OCI-LY1 (cell line): Measurements from ENCODE around the gene PDZK1IP1.
"Not testable (repeated sequence)": the region's sequence is repeated elsewhere in the genome, so short reads cannot be mapped to it uniquely, and the experiment has no call there.

Experiments
- H2AFZ ChIP-seq: fragments of 200-600 bp; sonication (generic), shearing (Covaris generic); 2 replicates; pipeline ENCODE4 v1.6.0; 2014; ENCODE audit warnings: antibody characterized with exemption, mild to moderate bottlenecking, low read length
- H3F3A ChIP-seq: fragments of 200-600 bp; sonication (generic), shearing (Covaris generic); 2 replicates; pipeline ENCODE4 v1.6.0; 2014; ENCODE audit warnings: mild to moderate bottlenecking, antibody characterized with exemption, low read length, moderate library complexity; ENCODE audit not compliant: insufficient read depth
- H3K27ac ChIP-seq: fragments of 200-600 bp; sonication (generic); 2 replicates; pipeline ENCODE4 v1.5.1; 2014; ENCODE audit warnings: low read length, mixed run types, mild to moderate bottlenecking, low read depth; ENCODE audit not compliant: poor library complexity, severe bottlenecking
- H3K27me3 ChIP-seq: fragments of 200-600 bp; sonication (generic); 2 replicates; pipeline ENCODE4 v1.6.0; 2014; ENCODE audit warnings: antibody characterized with exemption, mild to moderate bottlenecking, low read length, moderate library complexity; ENCODE audit not compliant: insufficient read depth
- H3K36me3 ChIP-seq: fragments of 200-600 bp; sonication (generic); 2 replicates; pipeline ENCODE4 v1.6.1; 2014; ENCODE audit warnings: mild to moderate bottlenecking, antibody characterized with exemption, low read length, moderate library complexity, mixed read lengths; ENCODE audit not compliant: insufficient read depth
- H3K4me1 ChIP-seq: fragments of 200-600 bp; sonication (generic); 2 replicates; pipeline ENCODE4 v1.5.1; 2014; ENCODE audit warnings: mild to moderate bottlenecking, low read length, moderate library complexity; ENCODE audit not compliant: insufficient read depth, severe bottlenecking
- H3K4me2 ChIP-seq: fragments of 200-600 bp; sonication (generic), shearing (Covaris generic); 2 replicates; pipeline ENCODE4 v1.6.1; 2014; ENCODE audit warnings: low read length
- H3K4me3 ChIP-seq: fragments of 200-600 bp; sonication (generic); 2 replicates; pipeline ENCODE4 v1.5.1; 2014; ENCODE audit warnings: low read length, low read depth, mild to moderate bottlenecking, mixed read lengths; ENCODE audit not compliant: poor library complexity, severe bottlenecking
- H3K79me2 ChIP-seq: fragments of 200-600 bp; shearing (Covaris generic); 2 replicates; pipeline ENCODE4 v1.6.1; 2016; ENCODE audit warnings: mixed run types, low read length, mixed read lengths; ENCODE audit not compliant: insufficient read depth
- H3K9ac ChIP-seq: fragments of 200-600 bp; sonication (generic), shearing (Covaris generic); 2 replicates; pipeline ENCODE4 v1.6.1; 2014; ENCODE audit warnings: mild to moderate bottlenecking, low read length, mixed read lengths
- H3K9me2 ChIP-seq: fragments of 200-600 bp; sonication (generic), shearing (Covaris generic); 2 replicates; pipeline ENCODE4 v1.6.1; 2014; ENCODE audit warnings: low read depth, mild to moderate bottlenecking, low read length, mixed read lengths
- H3K9me3 ChIP-seq: fragments of 200-600 bp; shearing (Covaris generic); 2 replicates; pipeline ENCODE4 v1.6.1; 2014; ENCODE audit warnings: low read length, mixed read lengths
- H4K20me1 ChIP-seq: fragments of 200-600 bp; sonication (generic), shearing (Covaris generic); 2 replicates; pipeline ENCODE4 v1.6.0; 2016; ENCODE audit warnings: mild to moderate bottlenecking, low read length; ENCODE audit not compliant: insufficient read depth
- EZH2 ChIP-seq: fragments of 200-600 bp; sonication (generic), shearing (Covaris generic); IDR thresholded peaks from 2 replicates; pipeline ENCODE4 v1.8.0; 2017; ENCODE audit warnings: borderline replicate concordance, mixed run types, mild to moderate bottlenecking, antibody characterized with exemption, low read length, moderate library complexity, mixed read lengths
- TF ChIP-seq, protein P1 (sequence below): fragments of 200-600 bp; sonication (generic), shearing (Covaris generic); IDR thresholded peaks from 2 replicates; pipeline ENCODE4 v1.5.1; 2017; ENCODE audit warnings: mild to moderate bottlenecking, antibody characterized with exemption, low read length, moderate library complexity, mixed read lengths

Gene PDZK1IP1

DNA sequence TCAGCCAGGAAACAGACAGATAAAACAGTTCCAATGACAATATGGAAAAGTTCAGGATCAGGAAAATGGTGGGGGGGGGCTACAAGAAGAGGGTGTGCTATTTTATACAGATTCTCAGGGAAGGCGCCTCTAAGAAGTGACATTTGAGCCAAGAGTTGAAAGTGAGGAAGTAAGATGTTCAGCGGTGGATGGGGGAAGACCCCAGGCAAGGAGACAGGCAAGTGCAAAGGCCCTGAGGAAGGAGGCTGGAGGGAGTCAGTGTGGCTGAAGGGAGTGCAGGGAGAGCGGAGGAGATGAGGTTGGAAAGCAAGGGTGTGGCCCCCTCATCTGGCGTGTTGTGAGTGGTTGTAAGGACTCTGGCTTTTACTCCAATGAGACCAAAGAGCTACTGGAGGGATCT lies 8.4 kb upstream of the PDZK1IP1 start:
- TF ChIP-seq, protein P1, sequence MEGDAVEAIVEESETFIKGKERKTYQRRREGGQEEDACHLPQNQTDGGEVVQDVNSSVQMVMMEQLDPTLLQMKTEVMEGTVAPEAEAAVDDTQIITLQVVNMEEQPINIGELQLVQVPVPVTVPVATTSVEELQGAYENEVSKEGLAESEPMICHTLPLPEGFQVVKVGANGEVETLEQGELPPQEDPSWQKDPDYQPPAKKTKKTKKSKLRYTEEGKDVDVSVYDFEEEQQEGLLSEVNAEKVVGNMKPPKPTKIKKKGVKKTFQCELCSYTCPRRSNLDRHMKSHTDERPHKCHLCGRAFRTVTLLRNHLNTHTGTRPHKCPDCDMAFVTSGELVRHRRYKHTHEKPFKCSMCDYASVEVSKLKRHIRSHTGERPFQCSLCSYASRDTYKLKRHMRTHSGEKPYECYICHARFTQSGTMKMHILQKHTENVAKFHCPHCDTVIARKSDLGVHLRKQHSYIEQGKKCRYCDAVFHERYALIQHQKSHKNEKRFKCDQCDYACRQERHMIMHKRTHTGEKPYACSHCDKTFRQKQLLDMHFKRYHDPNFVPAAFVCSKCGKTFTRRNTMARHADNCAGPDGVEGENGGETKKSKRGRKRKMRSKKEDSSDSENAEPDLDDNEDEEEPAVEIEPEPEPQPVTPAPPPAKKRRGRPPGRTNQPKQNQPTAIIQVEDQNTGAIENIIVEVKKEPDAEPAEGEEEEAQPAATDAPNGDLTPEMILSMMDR = no peak
- no peak for TF ChIP-seq EZH2
- H3K27me3 ChIP-seq = no peaks in the 10 kb centered on the region; the same call in 1 of the 2 replicates
- no peaks in the 10 kb centered on the region for H3F3A ChIP-seq

DNA sequence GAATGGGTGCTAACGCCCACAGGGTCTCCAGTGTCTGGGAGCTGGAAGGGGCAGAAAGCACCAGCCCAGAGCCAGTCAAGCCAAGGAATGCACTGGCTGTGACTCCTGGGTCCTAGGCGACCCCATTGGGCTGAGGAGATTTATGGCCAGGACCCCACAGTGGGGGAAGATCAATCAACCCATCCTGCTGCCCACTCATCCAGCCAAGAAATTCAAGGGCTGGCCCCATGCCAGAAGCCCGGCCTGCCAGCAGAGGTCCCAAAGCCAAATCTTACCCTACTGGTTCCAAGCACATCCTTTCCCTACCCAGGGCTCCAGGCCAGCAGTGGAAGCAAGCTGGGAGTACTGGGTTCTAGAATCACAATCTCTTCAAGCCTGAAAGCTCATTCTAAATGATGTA lies 6.8 kb upstream of the PDZK1IP1 start:
- no peaks in the 10 kb centered on the region for H3K79me2 ChIP-seq

More for the DNA sequence above, 8.4 kb upstream of the PDZK1IP1 start:
- Histone ChIP-seq H3K9me3 (0 out of 2 replicates have a peak, but pooled peaks cover 5% of the 10 kb centered on the region), H2AFZ (no peak overlapping the region), H3K79me2 (no peaks in the 10 kb centered on the region), H3K36me3 (no peaks in the 10 kb centered on the region), H3K4me2 (no peak overlapping the region), H3K9ac (no peak overlapping the region), H4K20me1 (no peaks in the 10 kb centered on the region), H3K9me2 (no peaks in the 10 kb centered on the region), H3K4me3 (no peak overlapping the region), H3K4me1 (no peaks in the 10 kb centered on the region), H3K27ac (no peak overlapping the region)

DNA sequence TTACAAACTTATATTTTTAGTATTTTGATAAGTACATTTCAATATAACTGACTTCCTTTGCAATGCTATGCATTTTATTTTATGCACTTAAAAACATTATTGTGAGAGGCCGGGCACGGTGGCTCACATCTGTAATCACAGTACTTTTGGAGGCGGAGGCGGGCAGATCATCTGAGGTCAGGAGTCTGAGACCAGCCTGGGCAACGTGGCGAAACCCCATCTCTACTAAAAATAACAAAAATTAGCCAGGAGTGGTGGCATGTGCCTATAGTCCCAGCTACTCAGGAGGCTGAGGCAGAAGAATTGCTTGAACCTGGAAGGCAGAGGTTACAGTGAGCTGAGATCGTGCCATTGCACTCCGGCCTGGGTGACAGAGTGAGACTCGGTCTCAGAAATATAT lies 6.1 kb upstream of the PDZK1IP1 start:
- H3F3A ChIP-seq, H3K4me1 ChIP-seq, H3K9ac ChIP-seq, H3K27ac ChIP-seq, H3K79me2 ChIP-seq, H2AFZ ChIP-seq, H3K4me3 ChIP-seq, H3K4me2 ChIP-seq, H3K36me3 ChIP-seq, H3K27me3 ChIP-seq, H4K20me1 ChIP-seq, H3K9me3 ChIP-seq, H3K9me2 ChIP-seq: not testable (repeated sequence)

More for the DNA sequence above, 6.8 kb upstream of the PDZK1IP1 start:
- H4K20me1 ChIP-seq = no peaks in the 10 kb centered on the region
- no peaks in the 10 kb centered on the region for H3K4me1 ChIP-seq
- H3K27me3 ChIP-seq = no peaks in the 10 kb centered on the region; the same call in 1 of the 2 replicates
- H3K9me3 ChIP-seq = no peaks in the 10 kb centered on the region
- TF ChIP-seq, protein P1 = no peak
- no peak for TF ChIP-seq EZH2
- H3K4me3 ChIP-seq = no peak overlapping the region
- no peak overlapping the region for H2AFZ ChIP-seq
- no peak overlapping the region for H3K27ac ChIP-seq
- no peak overlapping the region for H3K4me2 ChIP-seq
- H3K36me3 ChIP-seq = no peaks in the 10 kb centered on the region
- no peaks in the 10 kb centered on the region for H3F3A ChIP-seq
- H3K9ac ChIP-seq = no peak overlapping the region
- H3K9me2 ChIP-seq = no peaks in the 10 kb centered on the region

- Histone ChIP-seq H3K4me2 (no peak overlapping the region), H3K27me3 (no peaks in the 10 kb centered on the region; the same call in 1 of the 2 replicates), H3K4me3 (no peak overlapping the region), H2AFZ (no peak overlapping the region), H3K36me3 (no peaks in the 10 kb centered on the region), H3K9me3 (no peaks in the 10 kb centered on the region), H3F3A (no peaks in the 10 kb centered on the region), H4K20me1 (no peaks in the 10 kb centered on the region), H3K9ac (no peak overlapping the region), H3K4me1 (no peaks in the 10 kb centered on the region), H3K79me2 (no peaks in the 10 kb centered on the region), H3K9me2 (no peaks in the 10 kb centered on the region), H3K27ac (no peak overlapping the region)
- TF ChIP-seq, protein P1 = no peak
- no peak for TF ChIP-seq EZH2
Measured at GRCh38 chr1:47194311-47194710, 4.5 kb upstream of the PDZK1IP1 start.

- H2AFZ ChIP-seq, H3K4me1 ChIP-seq, H3K4me2 ChIP-seq: not testable (repeated sequence)
Measured at GRCh38 chr1:47193496-47193895, 3.7 kb upstream of the PDZK1IP1 start.

More at GRCh38 chr1:47193496-47193895, 3.7 kb upstream of the PDZK1IP1 start:
- not testable (repeated sequence) for H3K36me3 ChIP-seq, H3K27ac ChIP-seq, H3K27me3 ChIP-seq, H3K9ac ChIP-seq, H4K20me1 ChIP-seq, H3K4me3 ChIP-seq, H3F3A ChIP-seq, H3K9me3 ChIP-seq, H3K9me2 ChIP-seq, H3K79me2 ChIP-seq
